SW 1271 (cell line): ENCODE data around the gene ZNFX1.
A peak's percentile ranks its signal among the peaks of the same experiment; 100 is the strongest.

Experiments used
- DNase-seq, 2 experiments: peaks; one replicate each; lab custom pipeline; 2025; lab: John Stamatoyannopoulos, UW

Gene ZNFX1

DNA sequence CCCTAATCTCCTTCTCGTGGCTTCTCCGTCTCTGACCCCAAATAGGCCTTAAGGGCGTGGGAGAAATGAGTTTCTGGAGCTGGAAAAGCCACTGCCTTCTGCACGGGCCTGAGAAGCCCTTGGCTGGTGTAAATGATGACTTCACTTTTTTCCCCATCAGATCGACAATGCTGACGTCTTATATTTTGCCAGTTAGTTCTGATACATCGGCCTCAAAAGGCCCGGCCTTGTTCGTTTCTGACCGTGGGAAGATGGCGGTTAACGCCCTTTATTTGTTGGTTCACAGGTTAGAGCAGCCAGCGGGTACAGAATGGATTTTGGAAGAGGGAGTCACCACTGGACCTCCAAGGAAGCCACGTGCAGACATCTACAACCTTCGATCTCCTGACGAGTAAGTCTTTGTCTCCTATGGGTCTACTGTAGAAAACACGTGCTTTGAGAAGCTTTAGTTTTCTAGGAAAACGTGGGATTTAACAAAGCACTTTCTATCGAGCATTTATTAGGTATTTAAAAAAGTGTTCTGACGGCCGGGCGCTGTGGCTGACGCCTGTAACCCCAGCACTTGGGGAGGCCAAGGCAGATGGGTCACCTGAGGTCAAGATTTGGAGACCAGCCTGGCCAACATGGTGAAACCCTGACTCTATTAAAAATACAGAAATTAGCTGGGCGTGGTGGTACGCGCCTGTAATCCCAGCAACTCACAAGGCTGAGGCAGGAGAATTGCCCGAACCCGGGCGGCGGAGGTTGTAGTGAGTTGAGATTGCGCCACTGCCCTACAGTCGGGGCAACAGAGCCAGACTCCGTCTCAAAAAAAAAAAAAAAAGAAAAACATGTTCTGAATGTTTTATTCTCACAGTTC, 1.2 kb upstream of the ZNFX1 start:
- no peak for DNase-seq

DNA sequence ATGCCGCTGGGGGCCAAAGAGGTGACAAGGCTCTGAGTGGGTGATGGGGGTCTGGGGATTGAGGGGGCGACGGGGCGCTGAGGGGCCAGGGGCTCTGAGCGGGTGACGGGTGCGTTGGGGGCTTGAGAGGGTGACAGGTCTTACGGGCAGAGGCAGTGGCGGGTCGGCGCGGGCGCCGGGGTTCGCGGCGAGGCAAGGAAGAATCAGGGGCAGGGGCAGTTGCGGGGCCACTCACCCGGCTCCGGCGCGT, 146 bp downstream of the ZNFX1 start:
- DNase-seq, result no peak

DNA sequence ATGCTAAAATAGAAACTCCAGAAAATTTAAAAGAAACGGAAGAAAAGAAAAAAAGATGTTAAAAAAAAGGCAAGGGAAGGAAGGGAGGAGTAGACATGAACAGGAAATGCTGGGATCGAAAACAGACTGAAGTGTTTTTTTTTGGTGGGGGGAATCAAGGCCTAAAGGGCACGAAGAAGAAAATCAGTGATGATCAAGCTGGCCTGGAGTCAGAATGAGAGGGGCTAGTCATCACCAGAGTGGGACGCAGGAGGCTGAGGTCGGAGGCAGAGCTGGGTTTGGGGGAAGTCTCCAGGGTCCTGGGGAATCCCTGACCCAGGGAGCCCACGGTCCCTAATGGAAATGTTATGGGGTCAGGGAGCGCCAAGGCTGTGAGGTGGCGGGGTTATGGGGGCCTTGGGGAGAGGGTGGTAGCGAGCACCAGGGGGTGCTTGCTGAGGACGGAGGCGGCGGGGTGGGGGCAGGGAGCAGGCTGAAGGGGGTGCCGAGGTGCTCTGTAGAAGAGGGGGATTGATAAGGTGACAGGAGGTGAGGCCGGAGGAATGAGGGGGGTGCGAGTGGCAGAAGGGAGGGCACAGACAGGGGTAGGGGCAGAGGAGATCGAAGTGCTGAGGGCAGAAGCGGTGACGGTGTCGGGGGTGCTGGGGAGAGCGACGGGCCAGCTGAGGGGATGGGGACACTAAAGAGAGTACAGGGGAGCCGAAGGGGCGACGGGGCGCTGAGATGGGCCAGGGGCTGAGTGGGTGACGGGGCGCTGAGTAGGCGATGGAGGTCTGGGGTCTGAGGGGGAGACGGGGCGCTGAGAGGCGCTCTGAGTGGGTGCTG, 684 bp downstream of the ZNFX1 start:
- no peak for DNase-seq

DNA sequence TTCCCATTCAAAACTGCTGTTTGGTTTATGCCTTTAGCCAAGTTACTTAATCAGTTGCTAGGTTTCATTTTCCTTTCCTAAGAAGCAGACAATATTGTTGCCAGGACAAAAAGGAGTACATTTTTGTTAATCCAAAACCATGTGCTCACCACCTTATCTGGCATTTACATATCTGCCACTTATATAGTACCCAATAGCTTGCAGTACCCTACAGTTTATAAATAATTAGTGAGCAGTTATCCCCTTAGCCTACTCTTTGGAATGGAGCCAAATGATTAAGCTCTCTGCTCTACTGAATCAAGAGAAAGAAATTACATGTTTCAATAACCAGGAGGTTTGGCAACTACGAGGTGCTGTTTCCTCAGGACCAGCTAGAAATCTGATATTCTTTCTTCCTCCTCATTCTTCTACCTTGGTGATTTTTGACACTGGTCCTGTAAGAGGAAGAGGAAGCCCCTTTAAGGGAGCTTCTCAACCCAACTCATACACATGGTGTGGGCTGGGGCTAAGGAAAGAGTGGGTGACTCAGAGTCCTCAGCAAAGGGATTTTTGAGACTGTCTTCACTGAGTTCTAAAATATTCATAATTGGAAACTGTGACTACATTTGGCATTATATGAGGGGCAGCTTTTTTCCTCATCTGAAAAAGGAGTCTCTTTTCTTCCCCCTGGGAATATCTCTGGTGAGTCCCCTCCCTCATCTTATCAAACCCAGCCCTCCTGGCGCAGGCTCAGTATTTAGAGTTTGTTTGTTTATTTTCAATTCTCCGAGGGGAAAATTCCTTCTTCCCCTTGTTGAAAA, 1.5 kb downstream of the ZNFX1 start:
- DNase-seq, result peak; percentile 18 to 68

DNA sequence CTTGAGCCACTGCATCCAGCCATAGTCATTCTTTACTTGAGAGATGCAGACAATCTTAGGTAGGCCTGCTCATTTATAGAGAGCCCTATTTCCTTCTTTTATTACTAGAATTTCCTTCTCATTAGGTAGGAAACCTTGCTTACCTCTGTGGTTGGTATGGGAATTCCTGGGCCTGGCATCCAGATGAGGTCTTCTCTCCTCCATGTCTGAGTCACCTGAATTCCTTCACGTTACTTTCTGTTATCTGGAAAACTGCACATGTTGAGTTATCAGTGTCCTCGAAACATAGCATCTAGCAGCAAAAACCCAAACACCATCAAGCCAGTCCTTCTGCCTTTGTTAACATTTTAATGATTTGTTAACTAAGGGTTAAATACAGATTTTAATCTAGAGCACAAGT, 2.2 kb downstream of the ZNFX1 start:
- DNase-seq, result peak in 1 of 2 experiments; percentile 46

DNA sequence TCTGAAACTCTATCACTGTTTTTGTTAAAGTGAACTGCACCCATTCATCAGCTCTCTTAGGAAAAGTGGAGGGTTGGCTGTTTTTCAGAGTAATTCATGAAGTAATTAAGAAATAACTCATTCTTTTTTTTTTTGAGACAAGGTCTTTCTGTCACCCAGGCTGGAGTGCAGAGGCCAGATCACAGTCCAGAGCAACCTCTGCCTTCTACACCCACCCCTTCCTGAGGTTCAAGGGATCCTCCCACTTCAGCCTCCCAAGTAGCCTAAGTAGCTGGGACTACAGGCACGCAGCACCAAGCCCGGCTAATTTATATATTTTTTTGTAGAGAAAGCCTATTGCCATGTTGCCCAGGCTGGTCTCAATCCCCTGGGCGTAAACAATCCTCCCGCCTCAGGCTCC, 2.6 kb downstream of the ZNFX1 start:
- DNase-seq, result no peak

DNA sequence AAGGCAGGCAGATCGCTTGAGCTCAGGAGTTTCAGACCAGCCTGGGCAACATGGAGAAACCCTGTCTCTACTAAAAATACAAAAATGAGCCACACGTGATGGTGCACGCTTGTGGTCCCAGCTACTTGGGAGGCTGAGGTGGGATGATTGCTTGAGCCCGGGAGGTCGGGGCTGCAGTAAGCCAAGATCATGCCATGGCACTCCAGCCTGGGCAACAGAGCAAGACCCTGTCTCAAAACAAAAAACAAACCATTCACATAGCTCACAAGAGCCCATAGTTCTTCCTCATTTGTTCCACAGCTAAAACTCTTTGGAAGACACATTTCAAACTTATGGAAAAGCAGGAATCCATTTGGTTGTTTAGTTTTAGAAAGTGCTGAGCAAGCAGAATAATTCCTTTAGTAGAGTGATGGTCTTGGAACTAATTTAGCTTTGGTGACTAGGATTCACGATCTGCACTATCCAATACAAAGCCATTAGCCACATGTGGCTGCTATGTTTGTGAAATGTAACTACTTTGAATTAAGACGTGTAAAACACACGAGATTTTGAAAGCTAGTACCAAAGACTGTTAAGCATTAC, 4.1 kb downstream of the ZNFX1 start:
- DNase-seq, result no peak

DNA sequence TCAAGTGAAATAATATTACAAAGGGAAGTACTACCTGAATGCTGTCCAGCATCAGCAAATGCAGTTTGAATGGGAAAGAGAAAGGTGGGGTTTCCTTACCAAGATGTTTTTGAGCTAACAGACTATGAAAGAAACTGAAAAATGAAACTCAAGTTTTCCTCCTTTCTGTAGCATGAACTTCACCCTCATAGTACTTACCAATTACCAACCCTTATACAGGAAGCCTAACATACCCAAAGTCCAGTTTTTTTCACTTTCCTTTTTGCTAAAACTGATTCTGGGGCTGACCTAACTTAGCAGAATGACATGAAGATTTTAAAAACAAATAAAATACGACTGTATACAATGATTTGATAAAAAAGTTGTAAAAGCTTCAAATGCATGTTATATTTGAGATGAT, 5.2 kb downstream of the ZNFX1 start:
- no peak for DNase-seq

DNA sequence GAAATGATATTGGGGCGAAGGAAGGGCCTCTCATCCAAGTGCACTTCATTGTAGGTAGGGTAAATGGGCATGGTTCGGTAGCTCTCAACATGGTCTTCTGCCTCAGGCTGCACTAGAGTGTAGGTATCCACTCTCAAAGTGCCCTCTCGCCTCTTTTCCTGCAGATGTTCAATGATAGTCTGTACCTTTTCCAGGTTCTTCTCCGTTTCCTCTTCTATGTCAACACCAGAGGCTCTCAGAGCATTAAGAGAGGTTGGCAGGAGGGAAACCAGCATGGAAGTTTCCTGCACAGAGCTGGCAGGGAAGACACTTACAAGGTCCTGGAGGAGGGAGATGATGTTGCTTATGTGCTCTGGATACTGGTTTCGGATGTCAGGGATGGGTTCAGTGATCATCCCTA, 7.1 kb downstream of the ZNFX1 start:
- DNase-seq, result no peak

DNA sequence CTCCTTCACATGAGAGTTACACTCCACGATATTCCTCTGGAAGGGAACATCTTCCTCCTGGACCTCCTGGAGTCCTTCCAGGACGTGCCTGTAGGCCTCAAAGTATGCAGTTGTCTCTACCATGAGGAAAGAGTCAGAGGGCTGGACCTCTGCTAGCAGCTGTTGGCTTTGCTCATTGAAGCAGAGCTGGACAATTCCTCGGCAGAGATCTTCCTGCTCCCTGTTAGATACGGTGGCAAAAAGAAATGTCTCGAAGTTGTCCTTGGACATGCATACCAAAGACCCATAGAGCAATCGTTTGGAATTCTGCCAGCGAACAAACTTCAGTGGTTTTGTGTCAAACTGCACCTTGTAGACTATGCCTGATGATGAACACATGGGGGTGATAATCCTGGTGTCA, 7.7 kb downstream of the ZNFX1 start:
- no peak for DNase-seq

DNA sequence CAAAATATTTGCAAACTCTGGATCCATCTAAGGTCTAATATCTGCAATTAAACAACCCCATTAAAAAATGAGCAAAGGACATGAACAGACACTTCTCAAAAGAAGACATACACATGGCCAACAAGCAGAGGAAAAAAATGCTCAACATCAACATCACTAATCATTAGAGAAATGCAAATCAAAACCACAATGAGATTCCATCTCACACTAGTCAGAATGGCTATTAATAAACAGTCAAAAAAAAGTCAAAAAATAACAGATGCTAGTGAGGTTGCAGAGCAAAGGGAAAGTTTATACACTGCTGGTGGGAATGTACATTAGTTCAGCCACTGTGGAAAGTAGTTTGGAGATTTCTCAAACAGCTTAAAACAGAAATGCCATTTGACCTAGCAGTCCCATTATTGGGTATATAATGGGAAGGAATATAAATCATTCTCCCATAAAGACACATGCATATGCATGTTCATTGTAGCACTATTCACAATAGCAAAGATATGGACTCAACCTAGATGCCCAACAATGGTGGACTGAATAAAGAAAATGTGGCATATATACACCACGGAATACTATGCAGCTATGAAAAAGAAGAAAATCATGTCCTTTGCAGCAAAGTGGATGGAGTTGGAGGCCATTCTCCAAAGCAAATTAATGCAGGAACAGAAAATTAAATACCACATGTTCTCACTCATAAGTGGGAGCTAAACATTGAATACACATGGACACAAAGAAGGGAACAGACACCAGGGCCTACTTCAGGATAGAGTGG, 9.1 kb downstream of the ZNFX1 start:
- no peak for DNase-seq

DNA sequence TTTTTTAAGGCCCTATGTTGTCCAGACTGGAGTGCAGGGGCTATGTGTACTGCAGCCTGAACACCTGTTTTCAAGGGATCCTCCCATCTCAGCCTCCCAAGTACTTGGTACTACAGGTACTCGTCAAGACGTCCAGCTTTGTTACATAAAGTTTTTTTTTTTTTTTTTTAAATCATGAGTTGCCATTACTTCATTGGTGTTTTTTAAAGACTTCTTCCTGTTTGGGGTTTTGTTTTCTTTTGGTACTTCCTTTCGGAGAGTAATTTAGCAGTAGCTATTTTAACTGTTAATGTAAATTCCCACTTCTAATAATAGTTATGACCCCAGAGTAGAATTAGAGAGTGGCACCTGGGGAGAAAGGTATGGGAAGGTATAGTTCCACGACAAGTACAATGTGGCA, 10.5 kb downstream of the ZNFX1 start:
- DNase-seq, result no peak

DNA sequence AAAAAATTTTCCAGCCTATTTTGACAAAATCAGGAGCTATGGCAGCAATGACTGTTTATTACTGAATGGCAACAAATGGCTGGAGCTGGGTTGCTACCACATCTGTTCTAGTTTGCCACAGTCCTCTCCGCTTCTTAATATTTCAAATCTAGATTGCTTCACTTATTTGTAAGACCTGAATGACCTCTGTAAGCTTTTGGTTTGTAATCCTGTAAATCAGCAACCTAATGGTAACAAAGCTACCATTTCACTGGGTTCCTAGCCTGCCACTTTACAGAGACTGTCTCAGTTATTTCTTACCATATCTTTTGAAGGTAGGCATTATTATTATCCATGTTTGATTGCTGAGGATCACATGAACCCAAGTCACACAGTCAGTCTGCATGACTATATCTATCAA, 15.4 kb downstream of the ZNFX1 start:
- no peak for DNase-seq

DNA sequence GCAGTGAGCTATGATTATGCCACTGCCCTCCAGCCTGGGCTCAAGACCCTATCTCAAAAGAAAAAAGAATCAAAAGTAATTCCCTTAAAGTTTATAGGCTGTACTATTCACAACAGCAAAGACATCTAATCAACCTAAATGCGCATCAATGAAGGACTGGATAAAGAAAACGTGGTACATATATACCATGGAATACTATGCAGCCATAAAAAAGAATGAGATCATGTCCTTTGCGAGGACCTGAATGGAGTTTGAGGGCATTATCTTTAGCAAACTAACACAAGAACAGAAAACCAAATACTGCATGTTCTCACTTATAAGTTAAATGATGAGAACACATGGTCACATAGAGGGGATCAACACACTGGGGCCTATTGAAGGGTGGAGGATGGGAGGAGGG, 16.7 kb downstream of the ZNFX1 start:
- DNase-seq, result no peak

DNA sequence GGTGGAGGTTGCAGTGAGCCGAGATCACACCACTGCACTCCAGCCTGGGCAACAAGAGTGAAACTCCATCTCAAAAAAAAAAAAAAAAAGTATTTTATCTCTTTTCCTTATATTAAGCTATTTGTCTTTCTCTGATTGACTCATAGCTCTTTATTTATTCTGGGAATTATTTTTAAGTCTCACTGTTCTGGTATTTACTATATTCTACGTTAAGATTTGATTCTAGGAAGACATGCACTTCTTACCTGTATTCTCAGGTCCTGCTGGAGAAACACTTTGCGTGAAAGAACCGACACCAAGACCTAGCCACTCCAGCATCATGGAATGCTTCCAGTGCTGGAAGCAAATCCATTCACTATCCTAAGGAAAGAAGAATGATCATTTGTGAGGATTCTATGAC, 17.6 kb downstream of the ZNFX1 start:
- no peak for DNase-seq

DNA sequence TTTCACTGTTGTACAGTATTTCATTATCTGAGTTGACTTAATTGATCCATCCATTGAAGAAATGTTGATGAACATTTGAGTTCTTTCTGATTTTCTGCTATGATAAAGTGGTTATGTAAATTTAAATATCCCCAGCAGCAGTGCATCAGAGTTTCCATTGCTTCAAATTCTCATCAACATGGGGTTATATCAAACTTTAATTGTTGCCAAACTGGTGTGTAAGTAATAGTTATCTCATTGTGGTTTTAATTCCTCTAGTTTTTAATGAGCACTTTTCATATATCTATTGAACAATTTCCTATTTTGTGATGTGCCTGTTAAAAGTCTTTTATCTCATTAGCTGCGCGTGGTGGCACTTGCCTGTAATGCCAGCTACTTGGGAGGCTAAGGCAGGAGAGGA, 18.1 kb downstream of the ZNFX1 start:
- no peak for DNase-seq

DNA sequence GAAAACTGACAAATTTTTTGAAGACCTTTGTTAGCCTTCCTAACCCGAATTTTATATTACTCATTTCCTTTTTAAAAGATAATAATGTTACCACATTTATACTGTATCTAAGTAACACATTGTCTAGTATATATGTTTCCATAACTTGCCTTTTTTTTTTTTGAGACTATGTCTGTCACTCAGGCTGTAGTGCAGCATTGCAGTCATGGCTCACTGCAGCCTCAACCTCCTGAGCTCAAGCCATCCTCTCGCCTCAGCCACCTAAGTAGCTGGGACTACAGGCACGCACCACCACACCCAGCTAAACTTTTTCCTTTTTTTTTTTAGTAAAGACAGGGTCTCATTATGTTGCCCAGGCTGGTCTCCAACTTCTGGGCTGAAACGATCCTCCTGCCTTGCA, 18.6 kb downstream of the ZNFX1 start:
- no peak for DNase-seq

DNA sequence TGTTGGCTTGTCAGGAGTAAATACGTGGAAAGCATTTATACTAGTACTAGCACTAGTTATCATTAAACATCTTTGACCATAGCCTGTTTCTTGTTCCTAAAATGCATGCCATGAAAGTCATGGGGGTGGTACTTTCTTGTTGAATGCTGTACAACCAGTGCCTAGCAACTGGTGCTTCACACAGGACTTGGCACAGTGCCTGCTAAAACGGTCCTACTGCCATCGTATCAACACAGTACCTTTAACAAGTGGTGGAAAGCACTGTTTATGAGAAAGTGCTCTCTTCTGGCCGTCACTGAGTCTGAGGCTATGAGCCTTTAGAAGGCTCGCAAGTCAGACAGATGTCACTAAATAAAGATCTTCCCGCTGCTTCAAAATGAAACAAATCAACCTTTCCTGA, 21.6 kb downstream of the ZNFX1 start:
- DNase-seq, result no peak

DNA sequence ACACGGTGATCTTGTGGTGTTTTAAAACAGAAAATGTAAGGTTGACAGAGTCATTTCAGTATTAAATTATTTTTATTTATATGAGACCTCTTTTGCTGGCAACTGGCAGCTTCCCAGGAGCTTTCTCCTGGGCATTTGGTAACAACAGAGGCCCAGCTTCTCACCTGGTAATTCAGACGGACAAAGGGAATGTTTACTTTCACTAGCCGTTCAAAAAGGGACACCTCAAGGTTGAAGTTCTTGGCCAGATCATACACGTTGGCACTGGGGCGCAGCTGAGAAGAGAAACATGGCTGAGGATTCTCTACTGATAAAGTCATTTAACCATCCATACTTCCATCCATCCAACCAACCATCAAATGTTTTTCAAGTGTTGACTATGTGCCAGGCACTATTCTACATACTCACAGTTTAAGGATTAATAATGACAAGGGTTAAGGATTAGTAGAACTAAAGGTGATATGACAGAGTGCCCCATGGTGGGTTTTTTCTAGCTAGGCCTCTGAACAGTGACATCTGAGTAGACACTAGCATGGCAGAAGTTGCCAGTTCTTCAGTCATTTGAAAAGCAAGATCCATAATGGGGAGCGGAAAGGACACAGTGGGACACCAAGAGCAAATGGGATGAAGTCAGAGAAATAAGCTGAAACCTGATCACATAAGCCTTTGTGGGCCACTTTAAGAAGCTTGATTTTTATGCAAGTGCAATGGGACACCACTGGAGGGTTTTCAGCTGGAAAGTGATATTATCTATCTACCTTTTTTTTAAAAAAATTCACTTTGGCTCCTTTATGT, 25.1 kb downstream of the ZNFX1 start:
- DNase-seq, result no peak

DNA sequence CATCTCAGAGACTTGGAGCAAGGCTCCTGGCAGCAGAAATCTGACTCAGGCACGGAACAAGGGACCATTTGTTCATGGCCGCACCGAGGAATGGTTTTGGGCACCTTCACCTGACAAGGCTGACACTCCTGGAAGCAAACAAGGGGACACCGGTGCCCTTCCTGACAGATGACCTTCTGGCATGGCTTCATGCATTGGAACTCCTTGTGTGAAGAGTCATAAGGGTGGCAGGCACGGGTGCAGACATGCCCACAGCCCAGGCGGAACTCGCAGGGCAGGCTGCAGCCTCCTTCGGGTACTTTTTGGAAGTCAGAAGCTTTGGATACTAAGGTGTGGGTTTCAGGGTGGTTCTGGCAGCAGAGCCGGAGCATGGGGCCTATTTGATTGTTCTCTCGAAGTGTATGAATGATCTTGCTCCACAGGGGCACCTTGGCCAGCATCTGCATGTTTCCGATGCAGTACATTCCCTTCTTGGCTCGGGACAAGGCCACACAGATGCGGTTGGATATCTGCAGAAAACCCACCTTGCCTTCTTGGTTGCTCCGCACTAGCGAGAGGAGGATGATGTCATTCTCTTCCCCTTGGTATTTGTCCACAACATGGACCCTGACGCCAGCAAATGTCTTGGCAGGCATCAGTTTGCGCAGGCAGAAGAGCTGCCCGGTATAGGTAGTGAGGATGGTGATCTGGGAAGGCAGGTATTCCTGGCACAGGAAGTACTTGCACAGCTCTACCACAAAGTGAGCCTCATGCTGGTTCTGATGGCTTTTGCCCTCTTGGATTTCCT, 28.8 kb downstream of the ZNFX1 start:
- DNase-seq, result no peak
